22Rv1 (cell line): ENCODE data around the gene MIOS.
A peak's percentile ranks its signal among the peaks of the same experiment; 100 is the strongest.

Experiments used
- H3K27ac ChIP-seq: fragments of 450-650 bp; 2 replicates; pipeline ENCODE4 v1.5.1; 2017
- CTCF ChIP-seq: fragments of 450-650 bp; IDR thresholded peaks from 2 replicates; pipeline ENCODE4 v1.5.1; 2017; ENCODE audit warnings: mild to moderate bottlenecking
- ZFX ChIP-seq: fragments of 450-650 bp; IDR thresholded peaks from 2 replicates; pipeline ENCODE4 v1.6.1; 2017; ENCODE audit warnings: antibody characterized with exemption, borderline replicate concordance

The MIOS gene

GRCh38 chr7:7630626-7631329 lies 64.1 kb downstream of the MIOS start:
- TF ChIP-seq CTCF, result no peak
- TF ChIP-seq ZFX, result no peak
- H3K27ac ChIP-seq, result no peak overlapping the region

- TF ChIP-seq CTCF, result no peak
- no peak for TF ChIP-seq ZFX
- H3K27ac ChIP-seq, result peak overlapping the region; percentile 79
Observed at GRCh38 chr7:7639421-7639820, 72.7 kb downstream of the MIOS start.

- H3K27ac ChIP-seq, result peak overlapping the region; percentile 79
- no peak for TF ChIP-seq ZFX
- TF ChIP-seq CTCF, result no peak
Observed at GRCh38 chr7:7639847-7640220, 73.2 kb downstream of the MIOS start.

GRCh38 chr7:7640221-7641128 lies 73.8 kb downstream of the MIOS start, which contains the start of gene UMAD1:
UMAD1 (plus strand) TSS chr7:7640752; CDS start chr7:7673372, 32,620 bp downstream.
- peak within 1 kb of the TSS; percentile 79 for H3K27ac ChIP-seq
- TF ChIP-seq CTCF, result no peak
- TF ChIP-seq ZFX, result no peak

- TF ChIP-seq CTCF, result no peak
- no peak for TF ChIP-seq ZFX
- H3K27ac ChIP-seq, result peak overlapping the region; percentile 79
Observed at GRCh38 chr7:7641129-7641663, 74.5 kb downstream of the MIOS start.

GRCh38 chr7:7642081-7642480 lies 75.4 kb downstream of the MIOS start:
- peak overlapping the region; percentile 79 for H3K27ac ChIP-seq
- TF ChIP-seq CTCF (no peak), ZFX (no peak)
